ENCODE measurements around the gene LRRC36.

Gene LRRC36, protein sequence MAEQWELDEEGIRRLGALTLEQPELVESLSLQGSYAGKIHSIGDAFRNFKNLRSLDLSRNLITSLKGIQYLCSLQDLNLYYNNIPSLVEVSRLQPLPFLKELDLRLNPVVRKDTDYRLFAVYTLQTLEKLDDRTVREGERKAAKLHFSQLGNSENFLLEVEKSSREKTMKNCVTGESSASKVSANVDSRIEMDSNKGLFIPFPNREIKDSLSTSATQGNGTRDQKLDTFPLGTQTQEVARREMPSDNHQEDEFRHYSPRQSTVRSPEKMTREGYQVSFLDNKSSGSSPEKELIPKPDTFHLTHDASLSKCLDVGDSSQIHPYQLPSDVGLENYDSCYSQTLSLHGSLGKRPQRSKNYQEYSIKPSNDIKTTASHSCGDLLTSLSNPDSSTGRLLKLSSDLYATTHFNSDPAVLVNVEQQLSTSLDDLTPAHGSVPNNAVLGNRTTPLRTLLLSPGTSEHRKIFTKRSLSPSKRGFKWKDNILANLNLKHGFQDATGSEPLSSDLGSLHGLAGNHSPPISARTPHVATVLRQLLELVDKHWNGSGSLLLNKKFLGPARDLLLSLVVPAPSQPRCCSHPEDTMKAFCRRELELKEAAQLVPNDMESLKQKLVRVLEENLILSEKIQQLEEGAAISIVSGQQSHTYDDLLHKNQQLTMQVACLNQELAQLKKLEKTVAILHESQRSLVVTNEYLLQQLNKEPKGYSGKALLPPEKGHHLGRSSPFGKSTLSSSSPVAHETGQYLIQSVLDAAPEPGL

DNA sequence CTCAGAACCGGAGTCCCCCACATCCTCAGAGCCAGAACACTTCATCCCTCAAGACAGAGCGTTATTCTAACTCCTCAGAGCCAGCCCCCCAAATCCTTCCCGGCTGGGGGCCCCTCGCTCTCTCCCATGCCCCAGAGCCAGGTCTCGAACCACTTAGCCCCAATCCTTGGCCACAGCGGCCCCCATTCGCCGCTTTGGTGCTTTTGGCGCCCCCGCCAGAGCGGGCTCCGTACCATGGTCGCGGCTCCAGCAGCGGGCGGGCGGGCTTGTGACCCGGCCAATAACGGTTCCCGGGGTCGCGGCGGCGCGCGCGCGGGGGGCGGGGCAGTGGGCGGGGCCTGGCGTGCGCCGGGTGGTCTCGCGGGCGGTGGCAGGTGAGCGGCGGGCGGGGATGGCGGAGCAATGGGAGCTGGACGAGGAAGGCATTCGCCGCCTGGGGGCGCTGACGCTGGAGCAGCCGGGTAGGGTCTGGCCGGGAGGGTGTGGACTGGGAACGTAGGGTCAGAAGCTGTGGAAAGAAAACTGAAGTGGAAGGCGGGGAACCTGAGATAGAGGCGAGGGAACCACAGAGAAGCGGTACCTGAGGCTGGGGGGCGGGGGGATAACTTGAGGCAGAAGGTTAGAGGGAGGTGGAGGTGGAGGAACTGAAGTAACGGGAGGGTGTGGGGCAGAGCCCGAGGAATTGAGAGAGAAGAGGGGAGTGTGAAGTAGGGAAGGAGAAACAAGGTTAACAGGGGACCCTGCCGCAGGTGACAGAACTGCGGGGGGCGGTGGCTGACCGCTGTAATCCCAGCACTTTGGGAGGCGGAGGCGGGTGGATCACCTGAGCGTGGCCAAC, at the start of gene LRRC36, which contains the start of gene KCTD19:
Gene LRRC36 (plus strand): TSS at position 344 of the 838 bp plus-strand sequence. CDS start 48 bp downstream, at position 392.
Gene KCTD19 (minus strand): TSS at position 270 of the 838 bp plus-strand sequence. CDS start 34 bp downstream, at position 236.
- H3K4me3 ChIP-seq (ENCODE audit: insufficient read depth, low read length, poor library complexity, severe bottlenecking), result peak within 1 kb of the TSS; percentile 17
- H4K20me1 ChIP-seq (ENCODE audit: low read depth, low read length), result no peaks in the 10 kb centered on the region
- no peak within 1 kb of the TSS for H3K27ac ChIP-seq (ENCODE audit: low read depth, low read length)
- H3K79me2 ChIP-seq (ENCODE audit: insufficient read depth, low read length), result no peaks in the 10 kb centered on the region
- no peaks in the 10 kb centered on the region for H3K36me3 ChIP-seq (ENCODE audit: low read length)
- H2AFZ ChIP-seq (ENCODE audit: low read depth, low read length, severe bottlenecking), result no peak within 1 kb of the TSS
- no peak within 1 kb of the TSS for H3K9ac ChIP-seq (ENCODE audit: low read length)
- H3K27me3 ChIP-seq (ENCODE audit: low read length), result no peaks in the 10 kb centered on the region
- H3K4me2 ChIP-seq (ENCODE audit: low read depth, low read length, poor library complexity, severe bottlenecking), result peak within 1 kb of the TSS; percentile 40
- no peaks in the 10 kb centered on the region for H3K9me3 ChIP-seq (ENCODE audit: insufficient read depth, low read length)
- no peak for TF ChIP-seq EZH2phosphoT487 (conservative IDR thresholded peaks at IDR 0.05; ENCODE audit: low read length)
- TF ChIP-seq, protein P1, sequence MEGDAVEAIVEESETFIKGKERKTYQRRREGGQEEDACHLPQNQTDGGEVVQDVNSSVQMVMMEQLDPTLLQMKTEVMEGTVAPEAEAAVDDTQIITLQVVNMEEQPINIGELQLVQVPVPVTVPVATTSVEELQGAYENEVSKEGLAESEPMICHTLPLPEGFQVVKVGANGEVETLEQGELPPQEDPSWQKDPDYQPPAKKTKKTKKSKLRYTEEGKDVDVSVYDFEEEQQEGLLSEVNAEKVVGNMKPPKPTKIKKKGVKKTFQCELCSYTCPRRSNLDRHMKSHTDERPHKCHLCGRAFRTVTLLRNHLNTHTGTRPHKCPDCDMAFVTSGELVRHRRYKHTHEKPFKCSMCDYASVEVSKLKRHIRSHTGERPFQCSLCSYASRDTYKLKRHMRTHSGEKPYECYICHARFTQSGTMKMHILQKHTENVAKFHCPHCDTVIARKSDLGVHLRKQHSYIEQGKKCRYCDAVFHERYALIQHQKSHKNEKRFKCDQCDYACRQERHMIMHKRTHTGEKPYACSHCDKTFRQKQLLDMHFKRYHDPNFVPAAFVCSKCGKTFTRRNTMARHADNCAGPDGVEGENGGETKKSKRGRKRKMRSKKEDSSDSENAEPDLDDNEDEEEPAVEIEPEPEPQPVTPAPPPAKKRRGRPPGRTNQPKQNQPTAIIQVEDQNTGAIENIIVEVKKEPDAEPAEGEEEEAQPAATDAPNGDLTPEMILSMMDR (IDR thresholded peaks at IDR 0.05; ENCODE audit: insufficient read depth, low read length, poor library complexity, severe bottlenecking), result peak; percentile 38
- no peaks in the 10 kb centered on the region for H3F3A ChIP-seq (ENCODE audit: insufficient read depth)
- no peaks in the 10 kb centered on the region for H3K9me2 ChIP-seq (replicated peaks; ENCODE audit: insufficient read depth, low read length)

DNA sequence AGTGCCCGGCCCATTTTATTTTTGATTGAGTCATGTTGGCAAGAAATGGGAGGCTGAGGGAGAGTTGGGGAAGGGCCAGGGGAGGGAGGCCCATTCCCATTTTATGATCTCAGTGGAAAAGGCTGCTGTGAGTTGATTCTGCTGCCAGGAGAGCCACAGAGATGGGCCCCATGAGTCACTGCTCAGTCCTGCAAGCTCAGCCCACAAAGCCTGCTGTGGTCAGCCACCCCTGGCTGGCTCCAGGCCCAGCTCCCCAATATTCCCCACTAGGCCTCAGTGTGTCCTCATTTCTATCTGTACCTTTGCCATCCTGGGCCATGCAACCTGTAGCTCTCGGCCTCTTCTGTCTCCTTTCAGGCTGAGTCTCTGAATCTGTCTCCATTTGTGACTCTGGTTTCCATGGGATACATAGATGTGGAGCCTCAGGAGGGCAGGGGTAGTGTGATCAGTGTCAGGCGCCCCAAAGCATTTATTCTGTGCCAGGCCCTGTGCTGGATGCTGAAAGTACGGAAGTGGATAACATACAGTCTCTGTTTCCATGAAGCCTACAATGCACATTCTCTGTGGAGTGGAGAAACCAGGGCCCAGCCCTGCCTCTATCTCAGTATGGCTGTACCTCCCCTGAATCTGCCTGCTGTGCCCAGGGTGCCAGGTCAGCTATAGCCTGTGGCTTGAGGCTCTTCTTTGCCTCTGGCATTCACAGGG, 49.2 kb upstream of the LRRC36 start:
- Histone ChIP-seq H3F3A (ENCODE audit: insufficient read depth) (no peaks in the 10 kb centered on the region), H3K36me3 (ENCODE audit: low read length) (no peaks in the 10 kb centered on the region), H3K4me2 (ENCODE audit: low read depth, low read length, poor library complexity, severe bottlenecking) (peak overlapping the region; percentile 62), H3K4me3 (ENCODE audit: insufficient read depth, low read length, poor library complexity, severe bottlenecking) (no peak overlapping the region), H3K9ac (ENCODE audit: low read length) (peak overlapping the region; percentile 60; the same call in 1 of the 2 replicates), H3K79me2 (ENCODE audit: insufficient read depth, low read length) (no peaks in the 10 kb centered on the region), H2AFZ (ENCODE audit: low read depth, low read length, severe bottlenecking) (no peak overlapping the region), H3K9me2 (replicated peaks; ENCODE audit: insufficient read depth, low read length) (no peaks in the 10 kb centered on the region), H3K27me3 (ENCODE audit: low read length) (no peaks in the 10 kb centered on the region), H4K20me1 (ENCODE audit: low read depth, low read length) (no peaks in the 10 kb centered on the region), H3K9me3 (ENCODE audit: insufficient read depth, low read length) (no peaks in the 10 kb centered on the region), H3K27ac (ENCODE audit: low read depth, low read length) (no peak overlapping the region)
- no peak for TF ChIP-seq EZH2phosphoT487 (conservative IDR thresholded peaks at IDR 0.05; ENCODE audit: low read length)
- TF ChIP-seq, protein P1 (IDR thresholded peaks at IDR 0.05; ENCODE audit: insufficient read depth, low read length, poor library complexity, severe bottlenecking), result no peak

Measured in SU-DHL-6 (cell line).